HG03280 (cell line): ENCODE results near the gene FUT8.
A peak's percentile ranks its signal among the peaks of the same experiment; 100 is the strongest.

Source experiments
- ATAC-seq: cut with Tn5 transposase; IDR thresholded peaks from one replicate; pipeline ENCODE4 v1.9.1; 2021; ENCODE audit warnings: mild to moderate bottlenecking, moderate library complexity; ENCODE audit not compliant: unreplicated experiment

The FUT8 gene

GRCh38 chr14:65412032-65412846 is at the start of gene FUT8:
FUT8 (plus strand) TSS chr14:65412730; CDS start chr14:65561564, 148,834 bp downstream.
- ATAC-seq = peak; percentile 80

GRCh38 chr14:65366802-65367565 is 45.5 kb upstream of the FUT8 start:
- ATAC-seq = no peak

GRCh38 chr14:65369560-65369959 is 43.0 kb upstream of the FUT8 start:
- ATAC-seq = no peak

- peak; percentile 52 for ATAC-seq
Measured at GRCh38 chr14:65370801-65371248, 41.7 kb upstream of the FUT8 start.

GRCh38 chr14:65371784-65372183 is 40.7 kb upstream of the FUT8 start:
- no peak for ATAC-seq

- no peak for ATAC-seq
Measured at GRCh38 chr14:65373016-65373670, 39.4 kb upstream of the FUT8 start.

DNA sequence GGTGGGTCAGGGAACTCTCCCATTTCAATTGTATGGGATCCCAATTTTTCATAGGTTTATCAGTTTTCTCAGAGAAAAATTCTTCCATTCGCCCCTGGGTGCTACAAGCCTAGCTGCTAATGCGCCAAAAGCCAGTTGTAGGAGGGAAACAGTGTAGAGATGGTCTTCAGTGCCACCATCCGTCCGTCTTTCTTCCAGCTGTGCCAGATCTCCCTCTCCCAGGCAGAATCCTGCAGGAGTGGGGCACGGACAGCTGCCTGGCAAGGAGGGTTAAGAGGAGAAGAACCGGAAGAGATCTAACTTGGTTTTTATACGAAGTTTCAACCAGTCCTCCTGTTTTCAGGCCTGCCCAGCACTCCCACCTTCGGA is 38.9 kb upstream of the FUT8 start:
- ATAC-seq = no peak

- no peak for ATAC-seq
Measured at GRCh38 chr14:65377576-65377975, 35.0 kb upstream of the FUT8 start.

- ATAC-seq = no peak
Measured at GRCh38 chr14:65382586-65382985, 29.9 kb upstream of the FUT8 start.

DNA sequence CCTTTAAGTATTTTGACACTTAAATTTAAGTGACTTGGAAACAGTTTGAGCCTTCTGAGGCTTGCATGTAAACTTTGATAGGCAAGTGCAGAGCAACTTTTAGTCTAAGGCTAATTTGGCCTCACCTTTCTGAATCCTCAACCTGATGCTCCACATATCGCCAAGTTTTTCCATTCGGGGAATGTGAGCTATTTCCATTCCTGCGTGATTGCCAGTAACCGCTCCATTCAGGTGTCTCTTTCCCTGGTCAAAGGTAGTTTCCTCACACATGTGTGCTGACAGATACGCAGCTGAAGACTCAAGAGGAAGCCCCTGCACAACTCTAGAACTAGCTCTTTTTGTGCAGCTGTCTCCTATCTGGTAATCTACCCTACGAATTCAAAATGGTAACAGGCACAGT is 25.4 kb upstream of the FUT8 start:
- ATAC-seq = no peak

GRCh38 chr14:65387628-65388027 is 24.9 kb upstream of the FUT8 start:
- no peak for ATAC-seq

- ATAC-seq = no peak
Measured at GRCh38 chr14:65392296-65392695, 20.2 kb upstream of the FUT8 start.

DNA sequence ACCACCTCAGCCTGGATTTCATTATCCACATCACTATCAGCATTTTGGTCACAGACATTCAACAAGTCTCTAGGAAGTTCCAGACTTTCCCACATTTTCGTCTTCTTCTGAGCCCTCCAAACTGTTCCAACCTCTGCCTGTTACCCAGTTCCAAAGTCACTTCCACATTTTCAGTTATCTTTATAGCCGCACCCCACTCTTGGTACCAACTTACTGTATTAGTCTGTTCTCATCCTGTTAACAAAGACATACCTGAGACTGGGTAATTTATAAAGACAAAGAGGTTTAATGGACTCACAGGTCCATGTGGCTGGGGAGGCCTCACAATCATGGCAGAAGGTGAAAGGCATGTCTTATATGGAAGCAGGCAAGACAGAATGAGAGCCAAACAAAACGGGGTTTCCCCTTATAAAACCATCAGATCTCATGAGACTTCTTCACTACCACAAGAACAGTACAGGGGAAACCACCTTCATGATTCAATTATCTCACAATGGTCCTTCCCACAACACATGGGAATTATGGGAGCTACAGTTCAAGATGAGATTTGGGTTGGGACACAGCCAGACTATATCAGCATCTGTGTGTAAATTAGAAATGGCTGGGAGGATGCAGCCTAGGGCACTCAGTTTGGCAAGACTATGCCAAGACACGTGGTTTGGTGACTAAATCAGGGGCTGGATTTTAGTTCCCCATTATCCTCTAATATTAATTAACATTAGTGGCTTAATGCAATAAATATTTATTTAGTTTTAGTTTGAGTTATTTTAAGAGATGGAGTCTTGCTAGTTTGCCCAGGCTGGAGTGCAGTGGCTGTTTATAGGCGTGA is 16.2 kb upstream of the FUT8 start:
- no peak for ATAC-seq

DNA sequence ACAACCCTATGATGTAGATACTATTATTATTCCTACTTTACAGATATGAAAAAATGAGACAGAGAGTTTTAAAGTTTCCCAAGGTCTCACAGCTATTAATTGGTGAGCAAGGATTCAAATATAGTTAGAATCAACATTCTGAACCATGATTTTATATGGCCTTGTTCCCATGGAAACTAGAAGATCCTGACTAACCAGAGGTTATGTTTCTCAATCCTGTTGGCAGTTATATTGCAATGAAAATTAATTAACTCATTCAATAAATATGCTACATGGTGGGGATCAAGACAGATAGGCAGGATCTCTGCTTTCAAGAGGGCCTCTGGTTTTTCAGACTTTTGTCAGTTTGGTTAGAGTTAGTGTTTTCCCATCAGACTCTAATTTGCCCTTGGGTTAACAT is 9.3 kb upstream of the FUT8 start:
- no peak for ATAC-seq

DNA sequence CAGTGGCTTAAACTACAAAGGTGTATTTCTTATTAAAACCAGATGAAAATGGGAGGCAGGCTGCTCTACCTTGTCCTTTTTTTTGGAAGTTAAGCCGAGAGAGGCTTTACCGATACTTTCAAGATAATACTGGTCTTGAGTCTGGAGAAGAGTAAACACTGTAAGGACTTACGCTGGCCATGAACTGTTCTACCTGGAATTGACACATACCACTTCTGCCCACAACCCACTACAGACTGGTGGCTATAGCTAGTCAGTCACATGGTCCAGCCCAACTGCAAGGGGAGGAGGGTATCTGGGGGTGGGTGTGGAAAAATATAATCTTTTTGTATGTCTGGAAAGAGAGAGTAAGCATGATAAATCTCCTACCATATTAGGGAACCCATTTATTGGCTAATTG is 4.4 kb upstream of the FUT8 start:
- ATAC-seq = no peak

GRCh38 chr14:65410640-65411039 is 1.9 kb upstream of the FUT8 start:
- no peak for ATAC-seq

GRCh38 chr14:65411656-65412031 is 886 bp upstream of the FUT8 start:
- peak; percentile 52 for ATAC-seq

- peak; percentile 36 for ATAC-seq
Measured at GRCh38 chr14:65412856-65413738, 567 bp downstream of the FUT8 start.

DNA sequence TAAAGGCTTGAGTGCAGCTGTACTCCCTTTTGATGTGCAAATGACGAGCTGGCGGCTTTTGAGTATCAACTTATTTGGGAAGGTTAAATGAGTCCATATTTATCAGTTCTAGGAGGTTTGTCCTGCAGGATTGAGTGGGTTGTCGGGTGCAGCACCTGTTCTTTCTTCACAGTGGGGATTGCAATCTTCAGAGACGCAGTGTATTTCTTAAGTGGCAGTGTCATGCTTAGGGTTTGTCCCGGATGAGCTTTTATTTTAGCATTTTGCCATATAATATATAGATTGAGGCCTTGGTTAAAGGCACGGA is 1.2 kb downstream of the FUT8 start:
- ATAC-seq = no peak

DNA sequence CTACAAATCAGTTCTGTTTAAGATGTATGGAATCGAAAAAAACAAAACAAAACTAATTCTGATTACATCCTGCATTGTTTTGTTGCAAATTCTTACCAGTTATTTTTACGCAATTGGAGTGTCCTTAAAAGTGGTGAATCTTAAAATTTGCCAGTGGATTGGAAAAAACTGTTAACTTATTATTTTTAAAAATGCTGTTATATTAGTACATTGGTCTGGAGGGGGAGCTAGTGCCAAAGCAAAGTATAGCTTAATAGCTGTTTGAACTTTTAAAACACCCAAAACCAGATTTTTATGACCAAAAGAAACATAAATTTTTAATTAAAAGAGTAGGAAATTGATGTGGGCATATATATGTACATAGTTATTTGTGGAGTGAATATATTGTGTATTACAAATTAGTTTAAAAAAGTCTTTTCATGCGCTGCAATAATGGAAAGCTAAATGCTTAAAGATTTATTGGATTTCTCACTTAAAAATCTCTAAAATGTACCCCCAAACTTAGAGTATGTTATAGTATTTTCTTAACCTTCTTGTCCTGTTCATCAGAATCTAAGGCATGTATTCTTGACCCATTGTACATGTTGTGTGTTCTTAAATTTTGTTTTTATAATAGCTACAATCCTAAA is 2.5 kb downstream of the FUT8 start:
- no peak for ATAC-seq
